GM12878 (cell line): ENCODE measurements around the gene EVI5L. TPM values are rescaled to one million over a fixed set of nuclear protein-coding genes. Genes with fewer than 3 reads are reported as not detected.

Experiments used
- ATAC-seq: fragments of 200-7000 bp; cut with Tn5 transposase; 3 replicates; pipeline ENCODE4 v1.9.1; 2020; ENCODE audit warnings: mild to moderate bottlenecking, moderate library complexity
- BruUV-seq: library from RNA; stranded (reverse); fragments of 400-500 nt; replicated peaks from 2 replicates; lab custom pipeline; 2021; lab: Mats Ljungman, UMichigan
- CTCF ChIA-PET: fragments of 300-600 bp; sonication (Branson Sonifier 250); formaldehyde crosslinking; extraction: SDS; loops from one replicate; lab custom pipeline; 2021; ENCODE audit warnings: inconsistent platforms; lab: Yijun Ruan, JAX
- POLR2A ChIA-PET: fragments of 350-600 bp; formaldehyde crosslinking; extraction: SDS; loops from one replicate; lab custom pipeline; 2021; ENCODE audit warnings: inconsistent platforms; lab: Charles Lee
- RAD21 ChIA-PET: fragments of 300-600 bp; sonication (Branson Sonifier 250); formaldehyde crosslinking; loops from one replicate; lab custom pipeline; 2023; ENCODE audit warnings: antibody characterized with exemption; ENCODE audit not compliant: unreplicated experiment; lab: Charles Lee
- SMC1A ChIA-PET: fragments of 300-600 bp; sonication (Branson Sonifier 250); formaldehyde crosslinking; loops from one replicate; lab custom pipeline; 2023; ENCODE audit not compliant: unreplicated experiment, uncharacterized antibody; lab: Charles Lee
- DNase-seq: peaks from one replicate; pipeline ENCODE4 v3.0.0-alpha.2; 2011; ENCODE audit warnings: low read depth, low spot score
- FAIRE-seq: peaks from 3 replicates; lab custom pipeline; 2011; peaks lifted over from hg19 to GRCh38; lab: Jason Lieb, UNC
- H2AFZ ChIP-seq: 2 replicates; pipeline ENCODE4 v1.6.0; 2011; ENCODE audit warnings: low read depth, low read length, control low read depth; ENCODE audit not compliant: control insufficient read depth
- H3K27ac ChIP-seq: 2 replicates; pipeline ENCODE4 v1.5.1; 2011; ENCODE audit warnings: control low read depth; ENCODE audit not compliant: control insufficient read depth, insufficient read depth
- H3K27me3 ChIP-seq, 2 experiments: replicated peaks in 1 of 2; 2 replicates each; pipeline versions ENCODE4 v1.6.0 to v1.6.1; 2011; ENCODE audit warnings: low read length in 1 of 2; ENCODE audit not compliant: control insufficient read depth in 2 of 2, insufficient read depth in 2 of 2
- H3K36me3 ChIP-seq, 2 experiments: 2 replicates each; pipeline ENCODE4 v1.5.1; 2011; ENCODE audit warnings: low read length in 1 of 2; ENCODE audit not compliant: control insufficient read depth in 2 of 2, insufficient read depth in 2 of 2
- H3K4me1 ChIP-seq: 2 replicates; pipeline ENCODE4 v1.6.1; 2011; ENCODE audit warnings: mild to moderate bottlenecking, low read length, moderate library complexity, mixed read lengths; ENCODE audit not compliant: control insufficient read depth, insufficient read depth
- H3K4me2 ChIP-seq: 2 replicates; pipeline ENCODE4 v1.6.0; 2011; ENCODE audit warnings: control low read depth; ENCODE audit not compliant: control insufficient read depth, insufficient read depth
- H3K4me3 ChIP-seq: fragments of 200-600 bp; sonication (generic); 2 replicates; pipeline ENCODE4 v1.5.1; 2016
- H3K79me2 ChIP-seq: 2 replicates; pipeline ENCODE4 v1.6.0; 2011; ENCODE audit warnings: low read length; ENCODE audit not compliant: control insufficient read depth, insufficient read depth
- H3K9ac ChIP-seq: 2 replicates; pipeline ENCODE4 v1.8.0; 2011; ENCODE audit warnings: low read length, control low read depth, mixed read lengths; ENCODE audit not compliant: control insufficient read depth, insufficient read depth
- H3K9me3 ChIP-seq: replicated peaks from 3 replicates; pipeline ENCODE4 v1.5.1; 2011; ENCODE audit warnings: mild to moderate bottlenecking, low read length; ENCODE audit not compliant: control insufficient read depth, insufficient read depth
- H4K20me1 ChIP-seq: 2 replicates; pipeline ENCODE4 v1.6.0; 2011; ENCODE audit not compliant: control insufficient read depth, insufficient read depth
- CHD2 ChIP-seq: IDR thresholded peaks from 2 replicates; pipeline ENCODE4 v1.6.1; 2011; ENCODE audit warnings: low read depth, low read length, improper control_type of control experiment, borderline replicate concordance
- IKZF1 ChIP-seq: fragments of 450-650 bp; conservative IDR thresholded peaks from 2 replicates; pipeline ENCODE4 v1.6.1; 2017; ENCODE audit warnings: antibody characterized with exemption, mild to moderate bottlenecking
- MTA3 ChIP-seq: IDR thresholded peaks from 2 replicates; pipeline ENCODE4 v1.6.1; 2012; ENCODE audit warnings: low read length, inconsistent platforms, borderline replicate concordance
- MYB ChIP-seq: fragments of 150-350 bp; IDR thresholded peaks from 2 replicates; pipeline ENCODE4 v1.6.1; 2014; ENCODE audit warnings: mild to moderate bottlenecking, low read depth, low read length, borderline replicate concordance
- RAD51 ChIP-seq: fragments of 450-650 bp; IDR thresholded peaks from 2 replicates; pipeline ENCODE4 v1.6.1; 2016; ENCODE audit warnings: moderate library complexity, mild to moderate bottlenecking, inconsistent platforms
- TAF1 ChIP-seq: IDR thresholded peaks from 2 replicates; pipeline ENCODE4 v1.6.1; 2011; ENCODE audit warnings: mild to moderate bottlenecking, low read depth, low read length, borderline replicate concordance
- ZNF217 ChIP-seq: fragments of 450-650 bp; IDR thresholded peaks from 2 replicates; pipeline ENCODE4 v1.6.1; 2017; ENCODE audit warnings: antibody characterized with exemption, mild to moderate bottlenecking
- WGBS: methylation state at CpG from one replicate; pipeline ENCODE4 v1.1.6; 2016; ENCODE audit warnings: low lambda C conversion rate; ENCODE audit not compliant: insufficient replicate concordance, insufficient coverage; ENCODE audit errors: missing lambda C conversion rate; 5-methylcytosine and 5-hydroxymethylcytosine counted together
- in situ Hi-C: fragments of 300-500 bp; cut with MboI; formaldehyde crosslinking; loops from 9 replicates; pipeline ENCODE4 v1.14.3; 2018; ENCODE audit warnings: mixed read lengths
- intact Hi-C: fragments of 100-400 bp; cut with micrococcal nuclease; formaldehyde crosslinking; loops from one replicate; pipeline ENCODE4 v1.14.2; 2022; ENCODE audit not compliant: unreplicated experiment
- polyA plus RNA-seq, 11 experiments: library from polyadenylated mRNA; depleted of rRNA in 4 of 11; unstranded in 6 of 11; stranded (reverse) in 5 of 11; fragments of >200 nt; fragmentation: Nextera tagmentation in 4 of 11; fragmentation: Illumina TruSeq in 1 of 11; extraction: Ambion mirVana in 4 of 11; extraction: Trizol in 1 of 11; gene quantifications; 1 replicate in 1 of 11; 2 replicates in 10 of 11; pipeline versions ENCODE4 v1.2.1 to v1.2.3, GENCODE V29; 2011 to 2016; ENCODE audit warnings: inconsistent platforms in 2 of 11, missing spikeins in 2 of 11, low read depth in 1 of 11
- total RNA-seq, 4 experiments: library from RNA; depleted of rRNA in 3 of 4; stranded (reverse); fragments of >200 nt in 3 of 4; fragmentation: Illumina TruSeq in 1 of 4; extraction: Trizol in 1 of 4; gene quantifications; 2 replicates each; pipeline versions ENCODE4 v1.2.1 to v1.2.3, GENCODE V29; 2013 to 2021

The EVI5L gene
- total and polyA plus RNA-seq, 10 of the 15 experiments (the other 5 are each of a cell fraction or from before 2014, with no cell fraction given) = 0.23 to 13.8 (median 5.0) TPM

DNA sequence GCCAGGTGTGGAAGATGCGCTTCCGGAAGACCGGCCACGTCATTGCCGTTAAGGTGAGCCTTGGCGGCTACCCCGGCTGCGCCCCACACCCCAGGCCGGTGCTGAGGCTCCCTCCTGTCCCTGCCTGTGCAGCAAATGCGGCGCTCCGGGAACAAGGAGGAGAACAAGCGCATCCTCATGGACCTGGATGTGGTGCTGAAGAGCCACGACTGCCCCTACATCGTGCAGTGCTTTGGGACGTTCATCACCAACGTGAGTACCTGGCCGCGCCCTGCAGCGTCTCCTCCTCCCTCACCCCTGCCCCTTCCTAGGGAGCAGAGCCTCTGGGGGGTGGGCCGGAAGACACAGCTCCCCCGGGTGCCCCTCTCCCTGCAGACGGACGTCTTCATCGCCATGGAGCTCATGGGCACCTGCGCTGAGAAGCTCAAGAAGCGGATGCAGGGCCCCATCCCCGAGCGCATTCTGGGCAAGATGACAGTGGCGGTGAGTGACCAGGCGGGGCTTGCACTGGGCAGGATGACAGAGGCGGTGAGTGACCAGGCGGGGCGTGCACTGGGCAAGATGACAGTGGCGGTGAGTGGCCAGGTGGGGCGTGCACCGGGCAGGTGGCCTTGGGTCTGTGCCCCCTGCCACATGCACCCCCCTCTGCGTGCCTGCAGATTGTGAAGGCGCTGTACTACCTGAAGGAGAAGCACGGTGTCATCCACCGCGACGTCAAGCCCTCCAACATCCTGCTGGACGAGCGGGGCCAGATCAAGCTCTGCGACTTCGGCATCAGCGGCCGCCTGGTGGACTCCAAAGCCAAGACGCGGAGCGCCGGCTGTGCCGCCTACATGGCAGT is 80.5 kb downstream of the EVI5L start:
- in situ Hi-C loops (no loop called here), intact Hi-C loops (no loop called here)
- ChIA-PET RAD21 (no interaction called here), POLR2A (interaction anchor here (0.6 kb wide), 1 partner anchor 10 kb away, joined by 3 read pairs; no protein-coding TSS in a partner anchor), SMC1A (no interaction called here), CTCF (no interaction called here)
- H3K4me1 ChIP-seq = no peaks in the 10 kb centered on the region
- ATAC-seq (no peak), FAIRE-seq (no peak), DNase-seq (no peak)
- 97% methylated on average over 46 of the region's 54 CpGs for WGBS
- H2AFZ ChIP-seq = no peak overlapping the region
- H3K79me2 ChIP-seq = peaks cover 13% of the 10 kb centered on the region
- no TSS peak for BruUV-seq
- H3K27me3 ChIP-seq = no peaks in the 10 kb centered on the region
- H3K27ac ChIP-seq = no peak overlapping the region
- TF ChIP-seq MYB = no peak
- TF ChIP-seq RAD51 = no peak
- TF ChIP-seq MTA3 = no peak
- TF ChIP-seq TAF1 = no peak
- no peak for TF ChIP-seq ZNF217
- TF ChIP-seq CHD2 = no peak
- no peak for TF ChIP-seq IKZF1
- no peaks in the 10 kb centered on the region for H4K20me1 ChIP-seq
- H3K9ac ChIP-seq = no peak overlapping the region
- H3K4me2 ChIP-seq = no peak overlapping the region
- H3K4me3 ChIP-seq = no peak overlapping the region
- H3K9me3 ChIP-seq = no peaks in the 10 kb centered on the region
- H3K36me3 ChIP-seq = peaks cover 0 to 16% of the 10 kb centered on the region in 2 experiments; a peak in 3 of 4 replicates
